IMR-90 (cell line): ENCODE measurements around the gene LINC00237. TPM values are rescaled to one million over a fixed set of nuclear protein-coding genes. Genes with fewer than 3 reads are reported as not detected.

ENCODE experiments used
- ATAC-seq: fragments of 200-7000 bp; cut with Tn5 transposase; 2 replicates; pipeline ENCODE4 v1.9.1; 2020; ENCODE audit warnings: low read depth, mild to moderate bottlenecking, moderate library complexity
- BruUV-seq: library from RNA; stranded (reverse); fragments of 400-500 nt; replicated peaks from 2 replicates; lab custom pipeline; 2021; lab: Mats Ljungman, UMichigan
- CTCF ChIA-PET: fragments of 300-600 bp; formaldehyde crosslinking; extraction: SDS; loops from one replicate; lab custom pipeline; 2021; ENCODE audit warnings: antibody characterized with exemption; lab: Yijun Ruan, JAX
- POLR2A ChIA-PET: fragments of 300-600 bp; sonication (Branson Sonifier 250); formaldehyde crosslinking; loops from one replicate; lab custom pipeline; 2022; ENCODE audit warnings: antibody characterized with exemption; ENCODE audit not compliant: unreplicated experiment; lab: Charles Lee
- DNase-seq: peaks from one replicate; pipeline ENCODE4 v3.0.0; 2013
- H2AFZ ChIP-seq: replicated peaks from 2 replicates; pipeline ENCODE3; 2013; ENCODE audit warnings: low read length, mild to moderate bottlenecking; ENCODE audit not compliant: poor library complexity
- H2AK5ac ChIP-seq: 2 replicates; pipeline ENCODE4 v1.6.1; 2013; ENCODE audit warnings: low read depth, low read length, inconsistent platforms
- H2AK9ac ChIP-seq: replicated peaks from 2 replicates; pipeline ENCODE3; 2013; ENCODE audit warnings: mild to moderate bottlenecking, low read depth, low read length, moderate library complexity; ENCODE audit not compliant: poor library complexity
- H2BK120ac ChIP-seq: 2 replicates; pipeline ENCODE4 v1.6.1; 2013; ENCODE audit warnings: low read depth, low read length, inconsistent platforms
- H2BK15ac ChIP-seq: 3 replicates; pipeline ENCODE4 v1.6.1; 2013; ENCODE audit warnings: low read depth, low read length, inconsistent platforms
- H2BK20ac ChIP-seq: 2 replicates; pipeline ENCODE4 v1.6.1; 2013; ENCODE audit warnings: low read depth, mild to moderate bottlenecking, inconsistent platforms, low read length, moderate library complexity
- H2BK5ac ChIP-seq: 2 replicates; pipeline ENCODE4 v1.6.1; 2013; ENCODE audit warnings: mild to moderate bottlenecking, low read depth, low read length, inconsistent platforms; ENCODE audit not compliant: poor library complexity, severe bottlenecking
- H3K14ac ChIP-seq: replicated peaks from 2 replicates; pipeline ENCODE4 v1.6.1; 2013; ENCODE audit warnings: low read depth, low read length, inconsistent platforms
- H3K18ac ChIP-seq: 2 replicates; pipeline ENCODE4 v1.6.1; 2013; ENCODE audit warnings: low read depth, low read length, control low read depth
- H3K23ac ChIP-seq: 2 replicates; pipeline ENCODE4 v1.6.1; 2013; ENCODE audit warnings: low read depth, low read length, inconsistent platforms
- H3K27ac ChIP-seq: 2 replicates; pipeline ENCODE4 v1.5.1; 2013; ENCODE audit warnings: mild to moderate bottlenecking, control low read depth, low read length; ENCODE audit not compliant: insufficient read depth
- H3K27me3 ChIP-seq: 2 replicates; pipeline ENCODE4 v1.6.1; 2013; ENCODE audit warnings: low read length; ENCODE audit not compliant: control insufficient read depth, insufficient read depth
- H3K36me3 ChIP-seq: 2 replicates; pipeline ENCODE4 v1.6.1; 2013; ENCODE audit warnings: low read length, mixed read lengths; ENCODE audit not compliant: control insufficient read depth, insufficient read depth
- H3K4ac ChIP-seq: 2 replicates; pipeline ENCODE4 v1.6.1; 2013; ENCODE audit warnings: low read depth, low read length, inconsistent platforms
- H3K4me1 ChIP-seq: 2 replicates; pipeline ENCODE4 v1.6.1; 2013; ENCODE audit warnings: low read length, mixed read lengths; ENCODE audit not compliant: control insufficient read depth, insufficient read depth
- H3K4me2 ChIP-seq: 2 replicates; pipeline ENCODE4 v1.6.1; 2013; ENCODE audit warnings: low read depth, mild to moderate bottlenecking, control low read depth, low read length, moderate library complexity
- H3K4me3 ChIP-seq: 2 replicates; pipeline ENCODE4 v1.5.1; 2013; ENCODE audit warnings: low read depth, mild to moderate bottlenecking, control low read depth, low read length, moderate library complexity; ENCODE audit not compliant: insufficient read depth
- H3K56ac ChIP-seq: 2 replicates; pipeline ENCODE4 v1.6.1; 2013; ENCODE audit warnings: low read length, inconsistent platforms; ENCODE audit not compliant: insufficient read depth; ENCODE audit errors: extremely low read depth
- H3K79me1 ChIP-seq, 2 experiments: 2 replicates each; pipeline ENCODE4 v1.6.1; 2013; ENCODE audit warnings: low read length in 2 of 2, inconsistent platforms in 1 of 2, low read depth in 1 of 2
- H3K9ac ChIP-seq: 2 replicates; pipeline ENCODE4 v1.6.1; 2013; ENCODE audit warnings: low read depth, low read length, control low read depth
- H3K9me1 ChIP-seq: 2 replicates; pipeline ENCODE4 v1.6.1; 2013; ENCODE audit warnings: low read length, inconsistent platforms; ENCODE audit not compliant: insufficient read depth
- H3K9me3 ChIP-seq: 2 replicates; pipeline ENCODE4 v1.6.1; 2013; ENCODE audit warnings: low read length; ENCODE audit not compliant: control insufficient read depth, insufficient read depth
- H4K20me1 ChIP-seq: 2 replicates; pipeline ENCODE4 v1.6.1; 2013; ENCODE audit warnings: low read length, inconsistent platforms; ENCODE audit not compliant: insufficient read depth
- H4K5ac ChIP-seq: 2 replicates; pipeline ENCODE4 v1.6.1; 2013; ENCODE audit warnings: mild to moderate bottlenecking, low read depth, low read length, control low read depth
- H4K8ac ChIP-seq, 2 experiments: 2 replicates each; pipeline ENCODE4 v1.6.1; 2013; ENCODE audit warnings: low read depth in 2 of 2, low read length in 2 of 2, control low read depth in 1 of 2, inconsistent platforms in 1 of 2
- H4K91ac ChIP-seq: 2 replicates; pipeline ENCODE4 v1.6.1; 2013; ENCODE audit warnings: low read depth, low read length, inconsistent platforms; ENCODE audit not compliant: insufficient read depth
- BHLHE40 ChIP-seq: fragments of 150-350 bp; IDR thresholded peaks from 2 replicates; pipeline ENCODE4 v1.6.1; 2016; ENCODE audit warnings: mild to moderate bottlenecking, low read depth, low read length
- CEBPB ChIP-seq: IDR thresholded peaks from 2 replicates; pipeline ENCODE4 v1.6.1; 2012; ENCODE audit warnings: low read depth, low read length, improper control_type of control experiment
- CHD1 ChIP-seq: IDR thresholded peaks from 2 replicates; pipeline ENCODE4 v1.6.1; 2012; ENCODE audit warnings: low read depth, low read length, improper control_type of control experiment
- FOS ChIP-seq: fragments of 150-350 bp; IDR thresholded peaks from 2 replicates; pipeline ENCODE4 v1.6.1; 2016; ENCODE audit warnings: low read depth, low read length
- MAFK ChIP-seq: IDR thresholded peaks from 2 replicates; pipeline ENCODE4 v1.6.1; 2012; ENCODE audit warnings: low read depth, low read length, improper control_type of control experiment
- MAZ ChIP-seq: IDR thresholded peaks from 2 replicates; pipeline ENCODE4 v1.6.1; 2012; ENCODE audit warnings: low read depth, mild to moderate bottlenecking, low read length, improper control_type of control experiment, moderate library complexity, borderline replicate concordance
- MXI1 ChIP-seq: IDR thresholded peaks from 2 replicates; pipeline ENCODE4 v1.6.1; 2012; ENCODE audit warnings: low read depth, mild to moderate bottlenecking, low read length, moderate library complexity, borderline replicate concordance
- NFE2L2 ChIP-seq: fragments of 150-350 bp; IDR thresholded peaks from 2 replicates; pipeline ENCODE4 v1.6.1; 2016; ENCODE audit warnings: low read depth, mild to moderate bottlenecking, low read length
- POLR2A ChIP-seq: IDR thresholded peaks from 2 replicates; pipeline ENCODE4 v1.6.1; 2012; ENCODE audit warnings: mild to moderate bottlenecking, low read depth, low read length
- RAD21 ChIP-seq: IDR thresholded peaks from 2 replicates; pipeline ENCODE4 v1.6.1; 2012; ENCODE audit warnings: low read length, improper control_type of control experiment
- RCOR1 ChIP-seq: IDR thresholded peaks from 2 replicates; pipeline ENCODE4 v1.6.1; 2012; ENCODE audit warnings: mild to moderate bottlenecking, low read length, improper control_type of control experiment; ENCODE audit not compliant: insufficient replicate concordance
- RFX5 ChIP-seq: IDR thresholded peaks from 2 replicates; pipeline ENCODE4 v1.8.0; 2012; ENCODE audit warnings: low read depth, mild to moderate bottlenecking, low read length, moderate library complexity
- SMC3 ChIP-seq: fragments of 150-350 bp; IDR thresholded peaks from 2 replicates; pipeline ENCODE4 v1.6.1; 2016; ENCODE audit warnings: low read depth, mild to moderate bottlenecking, antibody characterized with exemption, low read length, moderate library complexity
- WGBS, 2 experiments: methylation state at CpG; one replicate each; pipeline versions ENCODE4 v1.1.5 to v1.1.7; 2013; ENCODE audit warnings: missing lambda C conversion rate in 2 of 2; ENCODE audit not compliant: insufficient read length in 1 of 2; ENCODE audit errors: extremely low coverage in 2 of 2; 5-methylcytosine and 5-hydroxymethylcytosine counted together
- dilution Hi-C: fragments of 300-500 bp; cut with HindIII; formaldehyde crosslinking; loops from one replicate; pipeline ENCODE4 v1.14.3; 2018; ENCODE audit warnings: low sequenced_read_pairs; ENCODE audit not compliant: unreplicated experiment
- in situ Hi-C: fragments of 300-500 bp; cut with MboI; formaldehyde crosslinking; loops from 3 replicates; pipeline ENCODE4 v1.14.3; 2019; ENCODE audit warnings: low sequenced_read_pairs, inconsistent platforms, mixed read lengths
- intact Hi-C: fragments of 100-400 bp; cut with micrococcal nuclease; formaldehyde crosslinking; loops from 2 replicates; pipeline ENCODE4 v1.10.0; 2022
- polyA plus RNA-seq, 3 experiments: library from polyadenylated mRNA; depleted of rRNA; stranded (reverse); fragments of >200 nt; gene quantifications; 2 replicates each; pipeline ENCODE4 v1.2.3, GENCODE V29; 2012; ENCODE audit warnings: low replicate concordance in 1 of 3
- total RNA-seq: library from RNA; depleted of rRNA; stranded (reverse); fragments of >200 nt; gene quantifications from 2 replicates; pipeline ENCODE4 v1.2.3, GENCODE V29; 2012
- TF ChIP-seq, protein P1 (sequence below): fragments of 150-350 bp; IDR thresholded peaks from 2 replicates; pipeline ENCODE4 v1.6.1; 2017; ENCODE audit warnings: mild to moderate bottlenecking, antibody characterized with exemption, low read length, low read depth
- TF ChIP-seq, protein P2 (sequence below): conservative IDR thresholded peaks from 2 replicates; pipeline ENCODE4 v1.5.1; 2012; ENCODE audit warnings: mild to moderate bottlenecking, low read depth, low read length, improper control_type of control experiment
- TF ChIP-seq, protein P3 (sequence below): fragments of 150-350 bp; IDR thresholded peaks from 2 replicates; pipeline ENCODE4 v1.6.1; 2016; ENCODE audit warnings: low read depth, mild to moderate bottlenecking, low read length, moderate library complexity, borderline replicate concordance

LINC00237 gene
- total and polyA plus RNA-seq, 2 of the 4 experiments (the other 2 are of a cell fraction) = not detected

DNA sequence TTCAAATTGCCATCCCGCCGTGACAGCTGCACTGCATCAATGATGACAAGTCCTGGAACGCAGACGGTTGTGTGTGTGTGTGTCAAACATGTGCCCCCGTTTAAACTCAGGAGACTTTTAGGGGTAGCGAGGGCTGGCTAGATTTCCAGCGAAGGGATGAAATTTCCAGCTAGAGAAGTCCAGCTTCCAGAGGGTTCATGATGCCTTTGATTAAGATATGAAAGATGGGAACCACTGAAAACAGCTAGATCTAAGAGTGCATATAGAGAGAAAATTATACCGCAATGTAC lies 20.4 kb upstream of the LINC00237 start:
- H4K91ac ChIP-seq = no peak overlapping the region
- no peak overlapping the region for H2BK20ac ChIP-seq
- no TSS peak for BruUV-seq
- peak overlapping the region; percentile 65 for H3K27ac ChIP-seq
- H2AK5ac ChIP-seq = no peak overlapping the region; the same call in 1 of the 2 replicates
- no CpG with 5 or more reads among the region's 8 CpGs for WGBS, 2 experiments
- H2AK9ac ChIP-seq = peak overlapping the region; percentile 75
- TF ChIP-seq, protein P1, sequence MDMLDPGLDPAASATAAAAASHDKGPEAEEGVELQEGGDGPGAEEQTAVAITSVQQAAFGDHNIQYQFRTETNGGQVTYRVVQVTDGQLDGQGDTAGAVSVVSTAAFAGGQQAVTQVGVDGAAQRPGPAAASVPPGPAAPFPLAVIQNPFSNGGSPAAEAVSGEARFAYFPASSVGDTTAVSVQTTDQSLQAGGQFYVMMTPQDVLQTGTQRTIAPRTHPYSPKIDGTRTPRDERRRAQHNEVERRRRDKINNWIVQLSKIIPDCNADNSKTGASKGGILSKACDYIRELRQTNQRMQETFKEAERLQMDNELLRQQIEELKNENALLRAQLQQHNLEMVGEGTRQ = no peak
- no peak for TF ChIP-seq POLR2A
- TF ChIP-seq BHLHE40 = no peak
- TF ChIP-seq, protein P2, sequence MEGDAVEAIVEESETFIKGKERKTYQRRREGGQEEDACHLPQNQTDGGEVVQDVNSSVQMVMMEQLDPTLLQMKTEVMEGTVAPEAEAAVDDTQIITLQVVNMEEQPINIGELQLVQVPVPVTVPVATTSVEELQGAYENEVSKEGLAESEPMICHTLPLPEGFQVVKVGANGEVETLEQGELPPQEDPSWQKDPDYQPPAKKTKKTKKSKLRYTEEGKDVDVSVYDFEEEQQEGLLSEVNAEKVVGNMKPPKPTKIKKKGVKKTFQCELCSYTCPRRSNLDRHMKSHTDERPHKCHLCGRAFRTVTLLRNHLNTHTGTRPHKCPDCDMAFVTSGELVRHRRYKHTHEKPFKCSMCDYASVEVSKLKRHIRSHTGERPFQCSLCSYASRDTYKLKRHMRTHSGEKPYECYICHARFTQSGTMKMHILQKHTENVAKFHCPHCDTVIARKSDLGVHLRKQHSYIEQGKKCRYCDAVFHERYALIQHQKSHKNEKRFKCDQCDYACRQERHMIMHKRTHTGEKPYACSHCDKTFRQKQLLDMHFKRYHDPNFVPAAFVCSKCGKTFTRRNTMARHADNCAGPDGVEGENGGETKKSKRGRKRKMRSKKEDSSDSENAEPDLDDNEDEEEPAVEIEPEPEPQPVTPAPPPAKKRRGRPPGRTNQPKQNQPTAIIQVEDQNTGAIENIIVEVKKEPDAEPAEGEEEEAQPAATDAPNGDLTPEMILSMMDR = no peak
- TF ChIP-seq RAD21 = no peak
- no peak for TF ChIP-seq NFE2L2
- TF ChIP-seq, protein P3, sequence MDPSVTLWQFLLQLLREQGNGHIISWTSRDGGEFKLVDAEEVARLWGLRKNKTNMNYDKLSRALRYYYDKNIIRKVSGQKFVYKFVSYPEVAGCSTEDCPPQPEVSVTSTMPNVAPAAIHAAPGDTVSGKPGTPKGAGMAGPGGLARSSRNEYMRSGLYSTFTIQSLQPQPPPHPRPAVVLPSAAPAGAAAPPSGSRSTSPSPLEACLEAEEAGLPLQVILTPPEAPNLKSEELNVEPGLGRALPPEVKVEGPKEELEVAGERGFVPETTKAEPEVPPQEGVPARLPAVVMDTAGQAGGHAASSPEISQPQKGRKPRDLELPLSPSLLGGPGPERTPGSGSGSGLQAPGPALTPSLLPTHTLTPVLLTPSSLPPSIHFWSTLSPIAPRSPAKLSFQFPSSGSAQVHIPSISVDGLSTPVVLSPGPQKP = no peak
- no peak for TF ChIP-seq FOS
- TF ChIP-seq RCOR1 = no peak
- TF ChIP-seq RFX5 = no peak
- TF ChIP-seq CEBPB = no peak
- no peak for TF ChIP-seq CHD1
- no peak; the same call in 1 of the 2 replicates for TF ChIP-seq MXI1
- no peak for TF ChIP-seq SMC3
- no peak for TF ChIP-seq MAZ
- no peak for TF ChIP-seq MAFK
- peak overlapping the region; percentile 65 for H3K4me3 ChIP-seq
- DNase-seq = peak; percentile 22
- H3K9ac ChIP-seq = peak overlapping the region; percentile 73
- peak overlapping the region; percentile 64; the same call in 1 of the 2 replicates for H3K23ac ChIP-seq
- H2AFZ ChIP-seq = peak overlapping the region; percentile 93
- peak overlapping the region; percentile 98 for H3K4me2 ChIP-seq
- peaks cover 7 to 9% of the 10 kb centered on the region in 2 experiments; a peak in 3 of 4 replicates for H3K79me1 ChIP-seq
- H2BK120ac ChIP-seq = no peak overlapping the region
- no peaks in the 10 kb centered on the region for H3K9me3 ChIP-seq
- H4K8ac ChIP-seq = peak overlapping the region; percentile 36 to 40; a peak in 2 of 4 replicates
- intact Hi-C loops (loop anchor here (2.0 to 10.0 kb wide), 4 partner anchors 56 to 262 kb away; partner anchors contain the start of gene XRN2), dilution Hi-C loops (no loop called here), in situ Hi-C loops (no loop called here)
- no peaks in the 10 kb centered on the region; the same call in 1 of the 2 replicates for H3K36me3 ChIP-seq
- H2BK5ac ChIP-seq = no peak overlapping the region
- H3K4ac ChIP-seq = peak overlapping the region; percentile 18
- peak overlapping the region; percentile 14; the same call in 1 of the 2 replicates for H4K5ac ChIP-seq
- ChIA-PET CTCF (interaction anchor here (1.3 kb wide), 1 partner anchor 14 kb away, joined by 3 read pairs; no protein-coding TSS in a partner anchor), POLR2A (no interaction called here)
- H3K27me3 ChIP-seq = no peaks in the 10 kb centered on the region
- 0 out of 2 replicates have a peak overlapping the region, but pooled peaks have one; percentile 3 for H3K18ac ChIP-seq
- H3K56ac ChIP-seq = peak overlapping the region; percentile 79; the same call in 1 of the 2 replicates
- peak overlapping the region; percentile 48; the same call in 1 of the 2 replicates for H3K14ac ChIP-seq
- ATAC-seq = no peak
- no peaks in the 10 kb centered on the region for H3K4me1 ChIP-seq
- no peaks in the 10 kb centered on the region for H4K20me1 ChIP-seq
- peaks cover 6% of the 10 kb centered on the region for H3K9me1 ChIP-seq
- H2BK15ac ChIP-seq = no peak overlapping the region; the same call in 2 of the 3 replicates
